Hepatocyte (in vitro differentiated cells): Measurements from ENCODE around the gene GID8. TPM values are rescaled to one million over a fixed set of nuclear protein-coding genes. Genes with fewer than 3 reads are reported as not detected.

Source experiments
- DNase-seq: peaks from one replicate; pipeline ENCODE4 v3.0.0-alpha.2; 2016; ENCODE audit warnings: low spot score
- H2AFZ ChIP-seq: fragments of 200-600 bp; sonication (generic); 2 replicates; pipeline ENCODE4 v1.6.0; 2016; ENCODE audit warnings: antibody characterized with exemption, mild to moderate bottlenecking
- H3K27ac ChIP-seq: fragments of 200-600 bp; sonication (generic); 2 replicates; pipeline ENCODE4 v1.5.1; 2016; ENCODE audit warnings: mild to moderate bottlenecking
- H3K27me3 ChIP-seq: fragments of 200-600 bp; sonication (generic); 2 replicates; pipeline ENCODE4 v1.6.1; 2016
- H3K36me3 ChIP-seq: fragments of 200-600 bp; sonication (generic); replicated peaks from 2 replicates; pipeline ENCODE4 v1.5.1; 2016; ENCODE audit warnings: low read depth; ENCODE audit not compliant: insufficient read depth
- H3K4me1 ChIP-seq: fragments of 200-600 bp; sonication (generic); 2 replicates; pipeline ENCODE4 v1.5.1; 2016; ENCODE audit warnings: mild to moderate bottlenecking, moderate library complexity; ENCODE audit not compliant: insufficient read depth
- H3K4me2 ChIP-seq: fragments of 200-600 bp; sonication (generic); 2 replicates; pipeline ENCODE4 v1.6.0; 2016
- H3K4me3 ChIP-seq: fragments of 200-600 bp; sonication (generic); 2 replicates; pipeline ENCODE4 v1.5.1; 2016; ENCODE audit warnings: mild to moderate bottlenecking
- H3K79me2 ChIP-seq: fragments of 200-600 bp; sonication (generic); 2 replicates; pipeline ENCODE4 v1.6.0; 2017; ENCODE audit warnings: mild to moderate bottlenecking
- H3K9me2 ChIP-seq: fragments of 200-600 bp; sonication (generic); replicated peaks from 2 replicates; pipeline ENCODE4 v1.6.0; 2017; ENCODE audit warnings: mild to moderate bottlenecking; ENCODE audit not compliant: insufficient read depth
- H3K9me3 ChIP-seq: fragments of 200-600 bp; sonication (generic); 2 replicates; pipeline ENCODE4 v1.5.1; 2016; ENCODE audit warnings: low read depth, mild to moderate bottlenecking
- H4K20me1 ChIP-seq: fragments of 200-600 bp; sonication (generic); 2 replicates; pipeline ENCODE4 v1.6.0; 2016; ENCODE audit warnings: mild to moderate bottlenecking; ENCODE audit not compliant: insufficient read depth, poor library complexity, severe bottlenecking
- EZH2 ChIP-seq: fragments of 200-600 bp; sonication (generic); IDR thresholded peaks from 2 replicates; pipeline ENCODE4 v1.6.1; 2016; ENCODE audit warnings: antibody characterized with exemption, mild to moderate bottlenecking, borderline replicate concordance
- EZH2phosphoT487 ChIP-seq: fragments of 200-600 bp; sonication (generic); IDR thresholded peaks from one replicate; pipeline ENCODE4 v1.6.1; 2018; ENCODE audit warnings: antibody characterized with exemption, mild to moderate bottlenecking, low read depth, moderate library complexity; ENCODE audit not compliant: unreplicated experiment, severe bottlenecking
- WGBS: methylation state at CpG from one replicate; pipeline ENCODE4 v1.1.6; 2016; ENCODE audit warnings: low lambda C conversion rate; ENCODE audit errors: missing lambda C conversion rate; 5-methylcytosine and 5-hydroxymethylcytosine counted together
- polyA plus RNA-seq: library from polyadenylated mRNA; unstranded; fragments of >200 nt; fragmentation: Nextera tagmentation; extraction: Ambion mirVana; gene quantifications from 2 replicates; pipeline ENCODE4 v1.2.1, GENCODE V29; 2016
- total RNA-seq: library from RNA; depleted of rRNA; stranded (reverse); fragments of >200 nt; gene quantifications from 2 replicates; pipeline ENCODE4 v1.2.3, GENCODE V29; 2014
- TF ChIP-seq, protein P1 (sequence below): fragments of 200-600 bp; sonication (generic); IDR thresholded peaks from 2 replicates; pipeline ENCODE4 v1.5.1; 2016; ENCODE audit warnings: antibody characterized with exemption, mild to moderate bottlenecking; ENCODE audit not compliant: poor library complexity

The GID8 gene
- total and polyA plus RNA-seq, 2 experiments from 2014 or later = 16.5 to 35.4 TPM

DNA sequence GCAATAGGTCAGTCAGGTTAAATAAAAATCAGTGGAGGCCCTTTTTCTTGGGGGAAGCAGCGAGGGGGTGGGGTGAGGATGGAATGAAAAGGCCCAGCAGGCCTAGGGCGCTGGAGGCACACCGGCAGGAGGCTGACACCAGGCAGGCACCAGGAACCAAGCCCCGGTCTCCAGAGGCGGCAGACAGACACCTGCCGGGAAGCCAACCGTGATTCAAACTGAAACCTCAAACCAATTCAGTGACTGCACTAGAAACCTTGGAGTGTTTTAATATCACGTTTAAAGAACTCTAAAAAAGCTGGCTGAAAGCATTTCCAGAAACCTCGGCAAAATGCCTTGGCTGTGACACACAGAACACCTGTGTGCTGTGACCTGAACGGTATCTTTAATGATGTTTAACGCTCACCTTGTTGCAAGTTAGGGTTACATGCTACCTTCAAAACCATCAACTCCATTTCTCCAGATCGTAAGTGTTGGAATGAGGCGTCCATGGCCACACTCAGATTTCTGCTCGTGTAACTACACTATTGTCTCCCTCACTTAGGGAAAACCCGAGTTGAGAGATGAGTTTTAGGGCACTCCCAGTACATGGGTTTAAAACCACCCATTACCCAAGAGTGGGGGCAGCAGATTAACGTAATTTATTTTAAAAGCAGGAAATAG is 38.8 kb upstream of the GID8 start:
- 67% methylated on average over 16 of the region's 16 CpGs for WGBS
- TF ChIP-seq, protein P1, sequence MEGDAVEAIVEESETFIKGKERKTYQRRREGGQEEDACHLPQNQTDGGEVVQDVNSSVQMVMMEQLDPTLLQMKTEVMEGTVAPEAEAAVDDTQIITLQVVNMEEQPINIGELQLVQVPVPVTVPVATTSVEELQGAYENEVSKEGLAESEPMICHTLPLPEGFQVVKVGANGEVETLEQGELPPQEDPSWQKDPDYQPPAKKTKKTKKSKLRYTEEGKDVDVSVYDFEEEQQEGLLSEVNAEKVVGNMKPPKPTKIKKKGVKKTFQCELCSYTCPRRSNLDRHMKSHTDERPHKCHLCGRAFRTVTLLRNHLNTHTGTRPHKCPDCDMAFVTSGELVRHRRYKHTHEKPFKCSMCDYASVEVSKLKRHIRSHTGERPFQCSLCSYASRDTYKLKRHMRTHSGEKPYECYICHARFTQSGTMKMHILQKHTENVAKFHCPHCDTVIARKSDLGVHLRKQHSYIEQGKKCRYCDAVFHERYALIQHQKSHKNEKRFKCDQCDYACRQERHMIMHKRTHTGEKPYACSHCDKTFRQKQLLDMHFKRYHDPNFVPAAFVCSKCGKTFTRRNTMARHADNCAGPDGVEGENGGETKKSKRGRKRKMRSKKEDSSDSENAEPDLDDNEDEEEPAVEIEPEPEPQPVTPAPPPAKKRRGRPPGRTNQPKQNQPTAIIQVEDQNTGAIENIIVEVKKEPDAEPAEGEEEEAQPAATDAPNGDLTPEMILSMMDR = no peak
- TF ChIP-seq EZH2phosphoT487 = no peak
- no peak for TF ChIP-seq EZH2
- Histone ChIP-seq H3K4me1 (peaks cover 19% of the 10 kb centered on the region), H3K27ac (no peak overlapping the region), H3K36me3 (peaks cover 4% of the 10 kb centered on the region), H3K4me2 (no peak overlapping the region), H3K27me3 (no peaks in the 10 kb centered on the region), H3K9me2 (no peaks in the 10 kb centered on the region), H3K9me3 (no peaks in the 10 kb centered on the region), H3K79me2 (peaks cover 4% of the 10 kb centered on the region), H3K4me3 (no peak overlapping the region), H4K20me1 (peaks cover 10% of the 10 kb centered on the region), H2AFZ (no peak overlapping the region)
- DNase-seq = no peak

DNA sequence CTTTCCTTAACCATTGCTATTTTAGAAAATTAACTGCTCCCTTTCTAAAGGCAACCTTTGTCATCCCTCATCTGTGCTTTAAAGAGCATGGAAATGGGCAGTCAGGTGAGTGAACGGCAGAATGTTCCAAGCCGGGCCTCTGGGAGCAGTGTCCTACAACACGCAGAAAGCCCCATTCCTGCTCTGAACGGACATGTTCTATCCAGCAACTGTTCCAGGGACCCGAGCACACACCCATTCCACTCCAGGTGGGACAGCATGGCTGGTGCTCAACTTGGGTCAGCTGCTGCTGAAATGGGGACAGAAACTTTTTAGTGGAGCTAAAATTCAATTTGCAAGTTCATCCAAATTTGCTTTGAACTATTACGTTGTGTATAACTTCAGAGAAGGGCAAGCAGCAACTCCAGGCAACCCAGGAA is 38.3 kb upstream of the GID8 start:
- Histone ChIP-seq H3K27ac (peak overlapping the region; percentile 21), H3K79me2 (peaks cover 8% of the 10 kb centered on the region), H3K9me3 (no peaks in the 10 kb centered on the region), H3K4me2 (peak overlapping the region; percentile 62), H2AFZ (no peak overlapping the region), H4K20me1 (peaks cover 10% of the 10 kb centered on the region), H3K27me3 (no peaks in the 10 kb centered on the region), H3K36me3 (peaks cover 7% of the 10 kb centered on the region), H3K4me3 (no peak overlapping the region), H3K4me1 (peaks cover 19% of the 10 kb centered on the region), H3K9me2 (no peaks in the 10 kb centered on the region)
- peak; percentile 58 for DNase-seq
- WGBS = 59% methylated on average over 6 of the region's 6 CpGs
- TF ChIP-seq EZH2phosphoT487 = no peak
- TF ChIP-seq EZH2 = no peak
- TF ChIP-seq, protein P1 = no peak

DNA sequence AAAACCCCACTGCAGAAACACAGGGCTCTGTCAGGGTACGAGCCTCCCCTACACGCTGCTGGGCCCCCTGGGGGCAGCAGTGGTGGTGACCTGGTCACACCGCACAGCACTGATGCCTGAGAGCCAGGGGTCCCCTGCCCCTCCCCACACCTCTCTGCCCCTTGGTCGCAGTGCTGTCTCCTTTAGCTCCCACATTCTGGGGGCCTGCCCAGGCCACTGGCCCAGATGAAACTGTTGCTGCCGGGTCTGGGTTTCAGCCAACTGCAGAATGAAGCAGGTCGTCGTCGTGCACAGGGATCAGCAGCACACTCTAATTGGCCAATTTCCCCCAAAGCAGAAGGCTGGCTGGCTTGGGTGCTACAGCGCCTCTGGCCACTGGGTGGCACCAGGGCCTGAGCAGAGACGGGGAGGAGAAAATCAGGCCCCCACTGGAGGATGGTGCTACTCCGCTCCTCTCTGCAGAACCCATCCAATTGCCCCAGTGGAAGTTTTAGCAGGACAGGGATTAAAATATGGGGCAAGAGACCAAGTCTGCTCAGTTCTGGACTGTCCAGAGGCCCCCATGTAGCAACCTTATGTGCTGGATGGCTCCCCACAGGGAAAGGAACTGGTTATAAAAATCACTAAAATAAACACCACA is 37.8 kb upstream of the GID8 start:
- peaks cover 7% of the 10 kb centered on the region for H3K36me3 ChIP-seq
- WGBS = 9% methylated on average over 11 of the region's 11 CpGs
- DNase-seq = peak; percentile 87
- H3K27me3 ChIP-seq = no peaks in the 10 kb centered on the region
- peaks cover 19% of the 10 kb centered on the region for H3K4me1 ChIP-seq
- TF ChIP-seq, protein P1 = peak; percentile 87
- no peak for TF ChIP-seq EZH2phosphoT487
- no peak overlapping the region for H2AFZ ChIP-seq
- H4K20me1 ChIP-seq = peaks cover 10% of the 10 kb centered on the region
- no peak overlapping the region for H3K4me3 ChIP-seq
- H3K27ac ChIP-seq = peak overlapping the region; percentile 82
- H3K79me2 ChIP-seq = peaks cover 8% of the 10 kb centered on the region
- H3K4me2 ChIP-seq = peak overlapping the region; percentile 62
- H3K9me2 ChIP-seq = no peaks in the 10 kb centered on the region
- H3K9me3 ChIP-seq = no peaks in the 10 kb centered on the region
